ENCODE results near the gene TRIM63. TPM values are rescaled to one million over a fixed set of nuclear protein-coding genes. Genes with fewer than 3 reads are reported as not detected.

Gene TRIM63
- total RNA-seq, 1 experiment from 2014 or later: not detected

DNA sequence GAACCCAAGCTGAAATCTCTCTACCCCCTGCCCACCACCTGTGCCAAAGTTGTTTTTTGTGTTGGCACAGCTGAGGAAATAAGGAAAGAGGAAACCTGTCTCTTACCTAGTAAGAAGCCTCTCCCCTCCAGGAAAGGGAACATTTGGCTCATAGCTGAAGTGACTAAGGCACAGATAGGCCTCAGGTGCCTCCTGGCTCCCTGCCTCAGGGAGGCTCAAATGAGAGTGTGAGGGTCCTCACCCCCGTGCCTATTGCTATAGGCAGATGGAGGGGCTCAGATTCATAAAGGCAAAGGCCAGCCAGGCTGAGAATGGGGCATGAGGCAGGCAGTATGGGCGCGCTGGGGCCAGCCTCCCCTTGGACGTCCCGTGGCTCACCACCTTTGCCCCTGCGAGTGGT lies 29.0 kb downstream of the TRIM63 start:
- Histone ChIP-seq H4K5ac (ENCODE audit: insufficient read length, low read depth, low read length) (no peak overlapping the region), H3K23ac (ENCODE audit: insufficient read length, low read depth, low read length) (no peak overlapping the region), H3K56ac (ENCODE audit: insufficient read length, low read depth, low read length) (no peak overlapping the region), H3K4me2 (ENCODE audit: insufficient read depth, insufficient read length, low read length) (no peak overlapping the region), H3K9me3 (ENCODE audit: control insufficient read depth, low read depth, low read length) (no peaks in the 10 kb centered on the region), H3T11ph (ENCODE audit: low read length) (no peak overlapping the region), H2AFZ (ENCODE audit: low read length) (no peak overlapping the region), H3K27me3 (ENCODE audit: insufficient read depth, low read length) (peaks cover 4% of the 10 kb centered on the region; the same call in 1 of the 2 replicates), H4K20me1 (ENCODE audit: control insufficient read depth, insufficient read depth, insufficient read length) (peaks cover 4% of the 10 kb centered on the region), H3K14ac (ENCODE audit: insufficient read depth, low read length) (no peak overlapping the region), H3K9ac (ENCODE audit: extremely low read depth, insufficient read length, low read length) (no peak overlapping the region), H3K27ac (ENCODE audit: insufficient read length, low read depth, low read length) (no peak overlapping the region), H3K79me1 (ENCODE audit: insufficient read depth, low read depth, low read length, poor library complexity, severe bottlenecking) (no peaks in the 10 kb centered on the region), H3K4me1 (ENCODE audit: insufficient read depth, low read length) (no peaks in the 10 kb centered on the region; the same call in 1 of the 2 replicates), H2BK5ac (ENCODE audit: insufficient read length, low read length) (no peak overlapping the region), H2BK12ac (ENCODE audit: insufficient read length, low read depth, low read length) (no peak overlapping the region), H2AK5ac (ENCODE audit: insufficient read length, low read length) (no peak overlapping the region), H3K79me2 (ENCODE audit: insufficient read depth, low read length) (no peaks in the 10 kb centered on the region), H3K23me2 (ENCODE audit: insufficient read length, low read depth, low read length, poor library complexity, severe bottlenecking) (peaks cover 12% of the 10 kb centered on the region), H2BK120ac (ENCODE audit: low read depth, low read length, poor library complexity, severe bottlenecking) (no peak overlapping the region), H2BK15ac (ENCODE audit: low read depth, low read length) (no peak overlapping the region), H3K18ac (ENCODE audit: insufficient read length, low read depth, low read length) (no peak overlapping the region), H4K91ac (ENCODE audit: insufficient read length, low read depth, low read length) (no peak overlapping the region), H4K8ac (replicated peaks; ENCODE audit: insufficient read length, low read depth, low read length) (no peak overlapping the region), H2BK20ac (ENCODE audit: low read depth, low read length, poor library complexity, severe bottlenecking) (no peak overlapping the region), H3K4ac (ENCODE audit: low read depth, low read length) (no peak overlapping the region)
- H3K36me3 Mint-ChIP-seq (ENCODE audit: insufficient read depth in 1 of 3, low read depth in 3 of 3): no peaks in the 10 kb centered on the region
- H3K4me3 Mint-ChIP-seq: no peak overlapping the region
- no CpG with 5 or more reads among the region's 6 CpGs for WGBS (ENCODE audit: extremely low coverage, insufficient read length, low lambda C conversion rate)
- H3K4me1 Mint-ChIP-seq: peaks cover 9% of the 10 kb centered on the region in 2 experiments
- TF ChIP-seq, protein P1, sequence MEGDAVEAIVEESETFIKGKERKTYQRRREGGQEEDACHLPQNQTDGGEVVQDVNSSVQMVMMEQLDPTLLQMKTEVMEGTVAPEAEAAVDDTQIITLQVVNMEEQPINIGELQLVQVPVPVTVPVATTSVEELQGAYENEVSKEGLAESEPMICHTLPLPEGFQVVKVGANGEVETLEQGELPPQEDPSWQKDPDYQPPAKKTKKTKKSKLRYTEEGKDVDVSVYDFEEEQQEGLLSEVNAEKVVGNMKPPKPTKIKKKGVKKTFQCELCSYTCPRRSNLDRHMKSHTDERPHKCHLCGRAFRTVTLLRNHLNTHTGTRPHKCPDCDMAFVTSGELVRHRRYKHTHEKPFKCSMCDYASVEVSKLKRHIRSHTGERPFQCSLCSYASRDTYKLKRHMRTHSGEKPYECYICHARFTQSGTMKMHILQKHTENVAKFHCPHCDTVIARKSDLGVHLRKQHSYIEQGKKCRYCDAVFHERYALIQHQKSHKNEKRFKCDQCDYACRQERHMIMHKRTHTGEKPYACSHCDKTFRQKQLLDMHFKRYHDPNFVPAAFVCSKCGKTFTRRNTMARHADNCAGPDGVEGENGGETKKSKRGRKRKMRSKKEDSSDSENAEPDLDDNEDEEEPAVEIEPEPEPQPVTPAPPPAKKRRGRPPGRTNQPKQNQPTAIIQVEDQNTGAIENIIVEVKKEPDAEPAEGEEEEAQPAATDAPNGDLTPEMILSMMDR (conservative IDR thresholded peaks at IDR 0.05): no peak
- peaks cover 85% of the 10 kb centered on the region for H3K27me3 Mint-ChIP-seq (ENCODE audit: low read depth)
- no peak overlapping the region for H3K27ac Mint-ChIP-seq
- H3K9me3 Mint-ChIP-seq: no peaks in the 10 kb centered on the region
- no peak for DNase-seq
